Activated CD8-positive, alpha-beta memory T cell treated with anti-CD3 and anti-CD28 coated beads for 36 hours (primary cell): ENCODE measurements around the gene ZBTB43. TPM values are rescaled to one million over a fixed set of nuclear protein-coding genes. Genes with fewer than 3 reads are reported as not detected.
"Not testable (repeated sequence)": the region's sequence is repeated elsewhere in the genome, so short reads cannot be mapped to it uniquely, and the experiment has no call there.

Experiments used
- CTCF ChIA-PET: fragments of 350-600 bp; sonication (Branson Sonifier 250); formaldehyde crosslinking; loops from one replicate; lab custom pipeline; 2021; ENCODE audit warnings: antibody characterized with exemption; lab: Charles Lee
- POLR2A ChIA-PET: fragments of 350-600 bp; sonication (Branson Sonifier 250); formaldehyde crosslinking; loops from one replicate; lab custom pipeline; 2021; ENCODE audit warnings: antibody characterized with exemption; lab: Charles Lee
- total RNA-seq, 2 experiments: library from RNA; stranded (reverse); gene quantifications; one replicate each; pipeline ENCODE4 v1.2.3, GENCODE V29; 2021

ZBTB43 gene
- total RNA-seq, 2 experiments from 2014 or later, result 19.5 to 20.5 TPM

GRCh38 chr9:126784841-126785240 is 20.0 kb upstream of the ZBTB43 start:
- CTCF ChIA-PET, result interaction anchor here (8.7 kb wide), 1 partner anchor 80 kb away, joined by 182 read pairs; no protein-coding TSS in a partner anchor
- POLR2A ChIA-PET, result not testable (repeated sequence)

GRCh38 chr9:126788046-126788445 is 16.8 kb upstream of the ZBTB43 start:
- POLR2A ChIA-PET, result no interaction called here
- CTCF ChIA-PET, result interaction anchor here (0.6 to 1.0 kb wide), 2 partner anchors 63 to 82 kb away, joined by 3 to 4 read pairs; no protein-coding TSS in a partner anchor

GRCh38 chr9:126788634-126789349 is 16.0 kb upstream of the ZBTB43 start:
- POLR2A ChIA-PET, result no interaction called here

GRCh38 chr9:126790561-126790960 is 14.3 kb upstream of the ZBTB43 start:
- ChIA-PET CTCF (interaction anchor here (0.8 to 1.4 kb wide), 2 partner anchors 9 to 84 kb away, joined by 3 read pairs; no protein-coding TSS in a partner anchor), POLR2A (no interaction called here)

More at GRCh38 chr9:126788634-126789349, 16.0 kb upstream of the ZBTB43 start:
- CTCF ChIA-PET, result no interaction called here

- ChIA-PET CTCF (interaction anchor here (1.1 kb wide), 1 partner anchor 293 kb away, joined by 3 read pairs; no protein-coding TSS in a partner anchor), POLR2A (no interaction called here)
These were observed 13.2 kb upstream of the ZBTB43 start for GRCh38 chr9:126791406-126792230.

- POLR2A ChIA-PET, result no interaction called here
- CTCF ChIA-PET, result interaction anchor here (1.6 kb wide), 1 partner anchor 87 kb away, joined by 4 read pairs; no protein-coding TSS in a partner anchor
These were observed 11.0 kb upstream of the ZBTB43 start for GRCh38 chr9:126793686-126794417.

GRCh38 chr9:126794441-126794840 is 10.4 kb upstream of the ZBTB43 start:
- ChIA-PET POLR2A (no interaction called here), CTCF (interaction anchor here (1.6 kb wide), 1 partner anchor 88 kb away, joined by 4 read pairs; no protein-coding TSS in a partner anchor)

GRCh38 chr9:126796758-126797157 is 8.1 kb upstream of the ZBTB43 start:
- ChIA-PET POLR2A (no interaction called here), CTCF (no interaction called here)

GRCh38 chr9:126797903-126798302 is 6.9 kb upstream of the ZBTB43 start:
- ChIA-PET POLR2A (no interaction called here), CTCF (no interaction called here)

GRCh38 chr9:126799034-126799433 is 5.8 kb upstream of the ZBTB43 start:
- ChIA-PET CTCF (interaction anchor here (1.5 to 2.3 kb wide), 2 partner anchors 18 to 93 kb away, joined by 3 to 7 read pairs; no protein-coding TSS in a partner anchor), POLR2A (interaction anchor here (0.6 kb wide), 1 partner anchor 1207 kb away, joined by 5 read pairs; no protein-coding TSS in a partner anchor)

GRCh38 chr9:126802318-126803059 is 2.4 kb upstream of the ZBTB43 start:
- ChIA-PET POLR2A (no interaction called here), CTCF (interaction anchor here (0.9 to 1.7 kb wide), 3 partner anchors 9 to 96 kb away, joined by 3 to 5 read pairs (median 4); no protein-coding TSS in a partner anchor)

GRCh38 chr9:126804198-126804695 is 593 bp upstream of the ZBTB43 start:
- POLR2A ChIA-PET, result interaction anchor here (0.6 to 1.6 kb wide), 5 partner anchors 59 to 1863 kb away, joined by 3 to 5 read pairs (median 3); no protein-coding TSS in a partner anchor
- CTCF ChIA-PET, result interaction anchor here (1.7 to 2.4 kb wide), 3 partner anchors 23 to 98 kb away, joined by 5 to 15 read pairs (median 7); no protein-coding TSS in a partner anchor

GRCh38 chr9:126805554-126806262 is 868 bp downstream of the ZBTB43 start:
- ChIA-PET POLR2A (interaction anchor here (0.8 to 1.6 kb wide), 3 partner anchors 82 to 108 kb away, joined by 5 read pairs; no protein-coding TSS in a partner anchor), CTCF (interaction anchor here (1.9 to 2.4 kb wide), 2 partner anchors 24 to 100 kb away, joined by 7 to 15 read pairs; no protein-coding TSS in a partner anchor)

GRCh38 chr9:126806336-126806735 is 1.5 kb downstream of the ZBTB43 start:
- CTCF ChIA-PET, result interaction anchor here (2.4 kb wide), 1 partner anchor 100 kb away, joined by 15 read pairs; no protein-coding TSS in a partner anchor
- POLR2A ChIA-PET, result interaction anchor here (0.6 kb wide), 1 partner anchor 111 kb away, joined by 5 read pairs; no protein-coding TSS in a partner anchor

GRCh38 chr9:126809068-126809467 is 4.2 kb downstream of the ZBTB43 start:
- POLR2A ChIA-PET, result no interaction called here
- CTCF ChIA-PET, result interaction anchor here (0.6 to 1.9 kb wide), 2 partner anchors 82 to 103 kb away, joined by 3 to 6 read pairs; no protein-coding TSS in a partner anchor

- CTCF ChIA-PET, POLR2A ChIA-PET: not testable (repeated sequence)
These were observed 5.4 kb downstream of the ZBTB43 start for GRCh38 chr9:126810221-126810620.

- POLR2A ChIA-PET, result no interaction called here
These were observed 8.2 kb downstream of the ZBTB43 start for GRCh38 chr9:126813072-126813471.

More at GRCh38 chr9:126813072-126813471, 8.2 kb downstream of the ZBTB43 start:
- CTCF ChIA-PET, result no interaction called here
